Measurements from ENCODE around the gene KLF11. TPM values are rescaled to one million over a fixed set of nuclear protein-coding genes. Genes with fewer than 3 reads are reported as not detected.
A peak's percentile ranks its signal among the peaks of the same experiment; 100 is the strongest.

Gene KLF11
- total and polyA plus RNA-seq, 9 donors: 21.6 to 45.3 (median 31.4) TPM

GRCh38 chr2:10056439-10056838, 13.1 kb downstream of the KLF11 start:
- intact Hi-C loops (cut with DNase I): loop anchor here in 1 of 4 donors (10.0 kb wide), 1 partner anchor 242 kb away; no protein-coding TSS in a partner anchor
- Histone ChIP-seq H3K9me3 (no peaks in the 10 kb centered on the region), H3K4me1 (ENCODE audit: insufficient read depth) (peaks cover 8% of the 10 kb centered on the region)

DNA sequence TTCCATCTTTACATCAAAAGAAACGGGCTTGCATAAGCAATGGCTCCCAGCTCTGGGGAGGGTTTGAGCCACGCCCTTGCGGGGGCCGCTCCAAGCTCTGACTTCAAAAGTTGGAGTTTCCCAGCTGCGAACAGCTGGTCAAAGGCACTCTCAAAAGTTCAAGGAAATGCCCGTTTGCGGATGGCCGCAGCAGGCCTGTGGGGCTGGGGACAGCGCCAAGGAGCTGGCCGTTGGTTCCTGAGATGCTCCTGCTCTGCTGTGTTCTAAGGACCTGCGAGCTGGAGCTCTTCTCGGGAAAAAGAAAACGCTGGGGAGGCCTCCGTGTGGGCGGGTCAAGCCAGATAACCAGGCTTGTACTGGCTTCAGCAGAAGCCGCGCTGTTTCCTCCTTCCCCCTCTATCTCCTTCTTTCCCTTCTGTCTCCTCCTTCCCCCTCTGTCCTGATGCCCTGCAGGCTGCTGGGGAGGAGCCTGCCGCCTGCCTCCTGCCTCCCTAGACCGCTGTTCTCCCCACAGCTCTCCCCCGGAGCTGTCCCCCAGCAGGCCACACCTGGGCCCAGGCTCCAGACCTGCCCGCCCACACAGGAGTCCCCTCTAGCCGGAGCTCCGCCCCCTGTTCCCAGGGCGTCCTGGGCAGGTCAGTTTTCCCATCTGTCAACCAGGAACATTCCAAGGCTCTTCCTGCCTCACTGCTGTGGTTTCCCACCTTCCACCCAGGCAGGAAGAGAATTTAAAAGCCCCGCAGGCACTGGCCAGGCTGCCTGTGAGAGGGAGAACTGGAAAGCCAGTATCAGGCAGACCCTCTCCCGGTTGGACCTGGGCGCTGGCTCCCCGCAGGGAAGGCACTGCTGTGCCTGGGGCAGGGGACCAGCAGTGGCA, 14.1 kb downstream of the KLF11 start:
- intact Hi-C loops (cut with DNase I): loop anchor here in 1 of 4 donors (10.0 kb wide), 1 partner anchor 243 kb away; no protein-coding TSS in a partner anchor
- Histone ChIP-seq H3K27ac (peak overlapping the region; percentile 47 to 89), H3K36me3 (no peaks in the 10 kb centered on the region), H3K27me3 (no peaks in the 10 kb centered on the region), H3K4me1 (ENCODE audit: insufficient read depth) (peaks cover 8% of the 10 kb centered on the region), H3K4me3 (no peak overlapping the region), H3K9me3 (no peaks in the 10 kb centered on the region)
- TF ChIP-seq CTCF (IDR thresholded peaks at IDR 0.05): no peak
- TF ChIP-seq EP300 (IDR thresholded peaks at IDR 0.05): no peak
- TF ChIP-seq POLR2A (IDR thresholded peaks at IDR 0.05): no peak
- 4 to 8% (median 5%) methylated on average over 27 to 28 of the region's 28 CpGs for WGBS, 3 donors
- peak; percentile 86 to 91 (median 90) for DNase-seq

More at GRCh38 chr2:10056439-10056838, 13.1 kb downstream of the KLF11 start:
- DNase-seq: peak in 2 of 5 donors; percentile 28 to 47
- Histone ChIP-seq H3K4me3 (no peak overlapping the region), H3K36me3 (no peaks in the 10 kb centered on the region), H3K27me3 (no peaks in the 10 kb centered on the region), H3K27ac (peak overlapping the region in 1 of 2 donors; percentile 89)
- TF ChIP-seq POLR2A (IDR thresholded peaks at IDR 0.05): no peak
- 32 to 54% (median 33%) methylated on average over 11 of the region's 11 CpGs for WGBS, 3 donors

DNA sequence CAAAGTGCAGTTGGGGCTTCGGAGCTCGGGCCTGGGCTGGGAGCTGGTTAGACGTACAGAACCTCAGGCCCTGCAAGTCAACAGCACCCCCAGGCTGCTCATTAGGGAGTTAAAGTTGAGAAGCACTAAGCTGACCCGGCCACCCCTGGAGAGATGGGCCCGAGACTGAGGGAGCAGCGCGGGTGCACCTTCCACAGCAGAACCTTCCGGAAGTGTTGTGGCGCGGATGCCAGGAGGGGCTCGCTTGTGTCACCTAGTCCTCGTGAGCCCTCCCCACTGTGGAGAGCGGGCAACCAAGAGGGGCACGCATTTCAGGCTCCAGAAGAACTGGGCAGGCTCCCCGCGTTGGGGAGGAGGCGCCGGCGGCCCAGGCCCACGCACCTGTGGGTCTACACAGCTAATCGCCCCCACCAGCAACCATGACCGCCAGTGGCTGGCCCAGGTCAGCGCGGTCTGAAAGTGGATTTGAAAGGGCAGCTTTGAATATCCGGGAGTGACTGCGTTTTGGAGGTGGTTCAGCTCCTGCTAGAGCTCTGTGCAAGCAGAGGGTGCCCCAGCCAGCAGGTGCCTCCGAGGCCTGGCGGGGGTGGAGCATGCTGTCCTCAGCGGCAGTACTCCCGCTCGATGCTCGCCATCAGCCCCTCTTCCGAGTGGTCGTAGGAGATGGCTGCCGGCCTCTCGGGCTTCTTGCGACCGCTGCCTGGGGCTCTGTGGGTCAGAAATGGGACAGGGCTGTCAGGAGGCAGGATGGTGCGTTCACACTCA, 15.1 kb downstream of the KLF11 start:
- 80 to 88% (median 83%) methylated on average over 39 of the region's 39 CpGs for WGBS, 3 donors
- Histone ChIP-seq H3K36me3 (no peaks in the 10 kb centered on the region), H3K27me3 (no peaks in the 10 kb centered on the region), H3K4me1 (ENCODE audit: insufficient read depth) (peaks cover 4% of the 10 kb centered on the region), H3K4me3 (no peak overlapping the region), H3K9me3 (no peaks in the 10 kb centered on the region), H3K27ac (peak overlapping the region; percentile 47 to 89)
- TF ChIP-seq POLR2A (IDR thresholded peaks at IDR 0.05) (no peak), CTCF (IDR thresholded peaks at IDR 0.05) (no peak), EP300 (IDR thresholded peaks at IDR 0.05) (no peak)
- intact Hi-C loops (cut with DNase I): loop anchor here in 1 of 4 donors (10.0 kb wide), 1 partner anchor 244 kb away; no protein-coding TSS in a partner anchor
- peak in 3 of 5 donors; percentile 39 to 56 (median 55) for DNase-seq

GRCh38 chr2:10059016-10059351, 15.6 kb downstream of the KLF11 start:
- intact Hi-C loops (cut with DNase I): loop anchor here in 1 of 4 donors (10.0 kb wide), 1 partner anchor 244 kb away; no protein-coding TSS in a partner anchor
- Histone ChIP-seq H3K4me3 (no peak overlapping the region), H3K36me3 (no peaks in the 10 kb centered on the region), H3K27ac (no peak overlapping the region), H3K27me3 (no peaks in the 10 kb centered on the region), H3K4me1 (ENCODE audit: insufficient read depth) (peaks cover 4% of the 10 kb centered on the region), H3K9me3 (no peaks in the 10 kb centered on the region)
- DNase-seq: peak in 1 of 5 donors; percentile 42
- TF ChIP-seq EP300 (IDR thresholded peaks at IDR 0.05) (no peak), CTCF (IDR thresholded peaks at IDR 0.05) (no peak), POLR2A (IDR thresholded peaks at IDR 0.05) (no peak)
- WGBS, 3 donors: 93 to 98% (median 97%) methylated on average over 17 of the region's 17 CpGs

Measured in ovary (tissue), 9 donors.